Thoracic aorta (tissue), 2 donors: ENCODE results near the gene SFXN3. TPM values are rescaled to one million over a fixed set of nuclear protein-coding genes. Genes with fewer than 3 reads are reported as not detected.
A peak's percentile ranks its signal among the peaks of the same experiment; 100 is the strongest.

Experiments used
- ATAC-seq: fragments of 150-250 bp; one replicate; pipeline ENCODE4 v1.8.0; 2017; ENCODE audit warnings: low read depth; ENCODE audit not compliant: insufficient number of reproducible peaks, low FRiP score
- DNase-seq: peaks from one replicate; pipeline ENCODE4 v3.0.0-alpha.2; 2020; ENCODE audit warnings: low spot score
- H3K27ac ChIP-seq, 2 donors: fragments of 200-600 bp; sonication (generic); 1 replicate in 1 of 2; 2 replicates in 1 of 2; pipeline ENCODE4 v1.5.1; 2016; ENCODE audit warnings: mild to moderate bottlenecking in 2 of 2, moderate library complexity in 2 of 2
- H3K27me3 ChIP-seq: fragments of 200-600 bp; sonication (generic); replicated peaks from 2 replicates; pipeline ENCODE4 v1.6.0; 2016; ENCODE audit warnings: mild to moderate bottlenecking; ENCODE audit not compliant: insufficient read depth
- H3K36me3 ChIP-seq: fragments of 200-600 bp; sonication (generic); one replicate; pipeline ENCODE4 v1.5.1; 2016
- H3K4me1 ChIP-seq, 2 donors: fragments of 200-600 bp; sonication (generic); 1 replicate in 1 of 2; 2 replicates in 1 of 2; pipeline versions ENCODE4 v1.5.1 to v1.6.0; 2016; ENCODE audit warnings: low read depth in 2 of 2, mild to moderate bottlenecking in 1 of 2; ENCODE audit not compliant: control insufficient read depth in 1 of 2
- H3K4me3 ChIP-seq: fragments of 200-600 bp; sonication (generic); 2 replicates; pipeline ENCODE4 v1.5.1; 2016; ENCODE audit warnings: mild to moderate bottlenecking
- H3K9me3 ChIP-seq: fragments of 200-600 bp; sonication (generic); 2 replicates; pipeline ENCODE4 v1.5.1; 2016
- total RNA-seq, 2 donors: library from RNA; depleted of rRNA; stranded (reverse); fragments of >200 nt; gene quantifications; one replicate each; pipeline versions ENCODE4 v1.1.0 to v1.2.3, GENCODE V29; 2016
- TF ChIP-seq, protein P1 (sequence below): fragments of 200-600 bp; sonication (generic); IDR thresholded peaks from one replicate; pipeline ENCODE4 v1.5.1; 2019; ENCODE audit warnings: antibody characterized with exemption

Gene SFXN3
- total RNA-seq, 2 donors from 2014 or later, result 136 to 206 TPM

DNA sequence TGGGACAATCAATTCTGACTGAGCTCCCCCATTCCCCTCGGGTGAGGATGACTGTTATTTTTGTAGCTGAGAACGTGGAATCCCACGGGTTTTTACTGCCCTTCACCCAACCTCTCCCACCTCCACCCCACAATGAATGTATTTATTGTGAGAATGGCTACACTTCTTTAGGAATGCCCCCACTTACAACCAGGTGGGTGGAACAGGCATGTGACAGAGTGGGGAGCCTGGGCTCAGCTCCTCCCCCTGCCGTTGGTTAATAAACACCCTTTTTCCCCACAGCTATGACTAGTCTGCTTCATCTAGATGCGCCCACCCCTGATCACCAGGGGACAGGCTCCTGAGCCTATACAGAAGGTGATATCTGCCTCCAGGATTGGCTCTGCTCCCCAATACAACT lies 45.7 kb upstream of the SFXN3 start:
- ATAC-seq (no peak), DNase-seq (no peak)
- Histone ChIP-seq H3K27me3 (no peaks in the 10 kb centered on the region), H3K9me3 (no peaks in the 10 kb centered on the region), H3K4me1 (peaks cover 17 to 24% of the 10 kb centered on the region in 2 donors), H3K4me3 (no peak overlapping the region), H3K36me3 (peaks cover 6% of the 10 kb centered on the region), H3K27ac (no peak overlapping the region)
- TF ChIP-seq, protein P1, sequence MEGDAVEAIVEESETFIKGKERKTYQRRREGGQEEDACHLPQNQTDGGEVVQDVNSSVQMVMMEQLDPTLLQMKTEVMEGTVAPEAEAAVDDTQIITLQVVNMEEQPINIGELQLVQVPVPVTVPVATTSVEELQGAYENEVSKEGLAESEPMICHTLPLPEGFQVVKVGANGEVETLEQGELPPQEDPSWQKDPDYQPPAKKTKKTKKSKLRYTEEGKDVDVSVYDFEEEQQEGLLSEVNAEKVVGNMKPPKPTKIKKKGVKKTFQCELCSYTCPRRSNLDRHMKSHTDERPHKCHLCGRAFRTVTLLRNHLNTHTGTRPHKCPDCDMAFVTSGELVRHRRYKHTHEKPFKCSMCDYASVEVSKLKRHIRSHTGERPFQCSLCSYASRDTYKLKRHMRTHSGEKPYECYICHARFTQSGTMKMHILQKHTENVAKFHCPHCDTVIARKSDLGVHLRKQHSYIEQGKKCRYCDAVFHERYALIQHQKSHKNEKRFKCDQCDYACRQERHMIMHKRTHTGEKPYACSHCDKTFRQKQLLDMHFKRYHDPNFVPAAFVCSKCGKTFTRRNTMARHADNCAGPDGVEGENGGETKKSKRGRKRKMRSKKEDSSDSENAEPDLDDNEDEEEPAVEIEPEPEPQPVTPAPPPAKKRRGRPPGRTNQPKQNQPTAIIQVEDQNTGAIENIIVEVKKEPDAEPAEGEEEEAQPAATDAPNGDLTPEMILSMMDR, result no peak

DNA sequence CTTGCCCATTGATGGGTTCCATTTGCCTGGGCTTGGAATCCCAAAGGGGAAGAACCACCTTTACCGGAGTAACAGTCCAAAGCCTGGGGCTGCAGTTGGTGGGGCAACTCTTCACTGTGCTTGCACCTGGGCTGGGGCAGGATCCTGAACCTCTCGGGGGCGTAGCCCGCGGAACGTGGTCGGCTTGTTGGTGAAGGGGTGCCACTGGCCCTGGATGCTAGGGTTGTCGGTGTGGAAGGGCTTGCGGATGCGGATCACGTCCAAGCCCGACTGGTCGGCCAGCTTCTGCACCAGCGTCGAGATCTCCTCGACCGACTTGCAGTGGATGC lies 44.4 kb upstream of the SFXN3 start:
- no peak for DNase-seq
- ATAC-seq, result no peak
- H3K27me3 ChIP-seq, result no peaks in the 10 kb centered on the region
- H3K36me3 ChIP-seq, result peaks cover 10% of the 10 kb centered on the region
- no peaks in the 10 kb centered on the region for H3K9me3 ChIP-seq
- H3K27ac ChIP-seq, result peak overlapping the region; percentile 63 to 68
- H3K4me3 ChIP-seq, result peak overlapping the region; percentile 89
- TF ChIP-seq, protein P1, result no peak
- H3K4me1 ChIP-seq, result peaks cover 17 to 24% of the 10 kb centered on the region in 2 donors

DNA sequence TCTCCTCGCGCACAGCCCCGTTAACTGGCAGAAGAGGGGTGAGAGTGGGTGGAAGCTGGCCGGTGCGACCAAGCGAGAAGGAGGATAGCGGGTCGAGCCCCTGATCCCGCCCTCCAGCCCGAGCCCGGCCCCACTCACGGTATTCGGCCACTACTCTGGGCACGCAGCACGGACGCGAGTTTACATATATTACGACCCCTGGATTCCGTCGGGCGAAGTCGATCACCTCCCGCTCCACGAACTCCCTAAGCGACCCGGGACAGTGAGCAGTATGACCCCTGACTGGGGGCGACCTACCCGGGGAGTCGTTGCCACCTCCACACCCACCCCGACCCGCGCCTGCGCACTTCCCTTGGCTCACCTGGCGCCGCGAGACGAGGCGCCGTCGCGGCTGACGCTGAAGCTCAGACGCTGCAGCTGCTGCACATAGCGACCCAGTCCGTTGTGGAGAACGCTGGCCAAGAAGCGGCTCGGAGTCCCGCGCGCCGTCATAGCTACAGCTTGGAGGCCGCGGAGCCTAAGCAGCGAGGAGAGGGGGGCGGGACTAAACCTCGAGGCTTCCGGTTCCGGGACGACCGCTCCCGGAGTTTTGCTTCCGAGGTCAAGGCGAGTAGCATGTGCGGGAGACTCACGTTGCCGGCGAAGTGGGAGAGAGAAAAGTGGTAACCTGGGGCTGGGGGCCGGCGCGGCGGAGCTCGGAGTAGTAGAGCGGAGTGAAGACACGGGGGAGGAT lies 43.9 kb upstream of the SFXN3 start, which contains the start of the genes MRPL43 and TWNK:
TSS of gene MRPL43 (minus strand) at position 546 of the 733 bp plus-strand sequence. CDS start at position 492, 54 bp downstream.
TSS of gene TWNK (plus strand) at position 592 of the 733 bp plus-strand sequence. CDS start 668 bp downstream, outside the sequence.
- Histone ChIP-seq H3K4me1 (peaks cover 17 to 24% of the 10 kb centered on the region in 2 donors), H3K36me3 (peaks cover 9% of the 10 kb centered on the region)

DNA sequence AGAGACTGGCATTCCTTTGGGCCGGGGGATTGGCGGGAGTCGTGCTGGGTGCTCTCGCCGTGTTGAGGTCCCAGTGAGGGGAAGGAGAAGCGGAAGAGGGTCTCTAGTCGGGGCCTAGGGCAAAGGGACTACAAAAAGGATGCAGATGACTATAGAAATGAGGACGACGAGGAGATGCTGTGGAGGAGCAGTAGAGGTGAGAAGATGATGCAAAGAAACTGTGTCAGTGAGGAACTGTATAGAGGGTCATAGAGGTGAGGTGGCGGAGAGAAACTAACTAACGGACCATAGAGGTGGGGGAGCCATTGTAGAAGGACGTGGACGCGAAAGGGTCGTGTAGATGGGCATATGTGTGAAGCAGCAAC lies 43.4 kb upstream of the SFXN3 start:
- H3K27me3 ChIP-seq, result no peaks in the 10 kb centered on the region
- peak overlapping the region; percentile 29 to 68 for H3K27ac ChIP-seq
- ATAC-seq, result no peak
- TF ChIP-seq, protein P1, result no peak
- peak overlapping the region; percentile 89 for H3K4me3 ChIP-seq
- H3K9me3 ChIP-seq, result no peaks in the 10 kb centered on the region
- H3K36me3 ChIP-seq, result peaks cover 9% of the 10 kb centered on the region
- DNase-seq, result no peak
- H3K4me1 ChIP-seq, result peaks cover 17 to 24% of the 10 kb centered on the region in 2 donors

More for the DNA sequence above, 43.9 kb upstream of the SFXN3 start, which contains the start of the genes MRPL43 and TWNK:
- peak within 1 kb of the TSS; percentile 63 to 68 for H3K27ac ChIP-seq
- DNase-seq, result peak; percentile 65
- H3K9me3 ChIP-seq, result no peaks in the 10 kb centered on the region
- H3K27me3 ChIP-seq, result no peaks in the 10 kb centered on the region
- H3K4me3 ChIP-seq, result peak within 1 kb of the TSS; percentile 89
- peak; percentile 37 for ATAC-seq
- TF ChIP-seq, protein P1, result no peak

DNA sequence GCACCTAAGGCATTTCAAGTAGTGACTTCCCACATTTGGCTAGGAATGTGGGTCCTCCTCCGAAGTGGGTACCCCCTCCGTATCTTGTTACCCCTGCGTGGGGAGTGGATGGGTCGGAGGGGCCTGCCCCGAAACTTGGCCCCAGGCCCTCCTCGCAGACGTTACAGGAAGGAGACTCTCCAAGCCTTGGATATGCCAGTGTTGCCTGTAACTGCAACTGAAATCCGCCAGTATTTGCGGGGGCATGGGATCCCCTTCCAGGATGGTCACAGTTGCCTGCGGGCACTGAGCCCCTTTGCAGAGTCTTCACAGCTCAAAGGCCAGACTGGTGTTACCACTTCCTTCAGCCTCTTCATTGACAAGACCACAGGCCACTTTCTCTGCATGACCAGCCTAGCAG lies 42.9 kb upstream of the SFXN3 start:
- TF ChIP-seq, protein P1, result no peak
- Histone ChIP-seq H3K27ac (no peak overlapping the region), H3K27me3 (no peaks in the 10 kb centered on the region), H3K9me3 (no peaks in the 10 kb centered on the region), H3K36me3 (peaks cover 9% of the 10 kb centered on the region), H3K4me3 (peak overlapping the region; percentile 89), H3K4me1 (peaks cover 17 to 24% of the 10 kb centered on the region in 2 donors)
- DNase-seq, result no peak
- ATAC-seq, result no peak
